IMR-90 (cell line): ENCODE measurements around the gene NCOA7. TPM values are rescaled to one million over a fixed set of nuclear protein-coding genes. Genes with fewer than 3 reads are reported as not detected.

Experiments used
- ATAC-seq: fragments of 200-7000 bp; cut with Tn5 transposase; 2 replicates; pipeline ENCODE4 v1.9.1; 2020; ENCODE audit warnings: low read depth, mild to moderate bottlenecking, moderate library complexity
- BruUV-seq: library from RNA; stranded (reverse); fragments of 400-500 nt; replicated peaks from 2 replicates; lab custom pipeline; 2021; lab: Mats Ljungman, UMichigan
- CTCF ChIA-PET: fragments of 300-600 bp; formaldehyde crosslinking; extraction: SDS; loops from one replicate; lab custom pipeline; 2021; ENCODE audit warnings: antibody characterized with exemption; lab: Yijun Ruan, JAX
- POLR2A ChIA-PET: fragments of 300-600 bp; sonication (Branson Sonifier 250); formaldehyde crosslinking; loops from one replicate; lab custom pipeline; 2022; ENCODE audit warnings: antibody characterized with exemption; ENCODE audit not compliant: unreplicated experiment; lab: Charles Lee
- DNase-seq: peaks from one replicate; pipeline ENCODE4 v3.0.0; 2013
- H2AFZ ChIP-seq: replicated peaks from 2 replicates; pipeline ENCODE3; 2013; ENCODE audit warnings: low read length, mild to moderate bottlenecking; ENCODE audit not compliant: poor library complexity
- H2AK5ac ChIP-seq: 2 replicates; pipeline ENCODE4 v1.6.1; 2013; ENCODE audit warnings: low read depth, low read length, inconsistent platforms
- H2AK9ac ChIP-seq: replicated peaks from 2 replicates; pipeline ENCODE3; 2013; ENCODE audit warnings: mild to moderate bottlenecking, low read depth, low read length, moderate library complexity; ENCODE audit not compliant: poor library complexity
- H2BK120ac ChIP-seq: 2 replicates; pipeline ENCODE4 v1.6.1; 2013; ENCODE audit warnings: low read depth, low read length, inconsistent platforms
- H2BK15ac ChIP-seq: 3 replicates; pipeline ENCODE4 v1.6.1; 2013; ENCODE audit warnings: low read depth, low read length, inconsistent platforms
- H2BK20ac ChIP-seq: 2 replicates; pipeline ENCODE4 v1.6.1; 2013; ENCODE audit warnings: low read depth, mild to moderate bottlenecking, inconsistent platforms, low read length, moderate library complexity
- H2BK5ac ChIP-seq: 2 replicates; pipeline ENCODE4 v1.6.1; 2013; ENCODE audit warnings: mild to moderate bottlenecking, low read depth, low read length, inconsistent platforms; ENCODE audit not compliant: poor library complexity, severe bottlenecking
- H3K14ac ChIP-seq: replicated peaks from 2 replicates; pipeline ENCODE4 v1.6.1; 2013; ENCODE audit warnings: low read depth, low read length, inconsistent platforms
- H3K18ac ChIP-seq: 2 replicates; pipeline ENCODE4 v1.6.1; 2013; ENCODE audit warnings: low read depth, low read length, control low read depth
- H3K23ac ChIP-seq: 2 replicates; pipeline ENCODE4 v1.6.1; 2013; ENCODE audit warnings: low read depth, low read length, inconsistent platforms
- H3K27ac ChIP-seq: 2 replicates; pipeline ENCODE4 v1.5.1; 2013; ENCODE audit warnings: mild to moderate bottlenecking, control low read depth, low read length; ENCODE audit not compliant: insufficient read depth
- H3K27me3 ChIP-seq: 2 replicates; pipeline ENCODE4 v1.6.1; 2013; ENCODE audit warnings: low read length; ENCODE audit not compliant: control insufficient read depth, insufficient read depth
- H3K36me3 ChIP-seq: 2 replicates; pipeline ENCODE4 v1.6.1; 2013; ENCODE audit warnings: low read length, mixed read lengths; ENCODE audit not compliant: control insufficient read depth, insufficient read depth
- H3K4ac ChIP-seq: 2 replicates; pipeline ENCODE4 v1.6.1; 2013; ENCODE audit warnings: low read depth, low read length, inconsistent platforms
- H3K4me1 ChIP-seq: 2 replicates; pipeline ENCODE4 v1.6.1; 2013; ENCODE audit warnings: low read length, mixed read lengths; ENCODE audit not compliant: control insufficient read depth, insufficient read depth
- H3K4me2 ChIP-seq: 2 replicates; pipeline ENCODE4 v1.6.1; 2013; ENCODE audit warnings: low read depth, mild to moderate bottlenecking, control low read depth, low read length, moderate library complexity
- H3K4me3 ChIP-seq: 2 replicates; pipeline ENCODE4 v1.5.1; 2013; ENCODE audit warnings: low read depth, mild to moderate bottlenecking, control low read depth, low read length, moderate library complexity; ENCODE audit not compliant: insufficient read depth
- H3K56ac ChIP-seq: 2 replicates; pipeline ENCODE4 v1.6.1; 2013; ENCODE audit warnings: low read length, inconsistent platforms; ENCODE audit not compliant: insufficient read depth; ENCODE audit errors: extremely low read depth
- H3K79me1 ChIP-seq, 2 experiments: 2 replicates each; pipeline ENCODE4 v1.6.1; 2013; ENCODE audit warnings: low read length in 2 of 2, inconsistent platforms in 1 of 2, low read depth in 1 of 2
- H3K9ac ChIP-seq: 2 replicates; pipeline ENCODE4 v1.6.1; 2013; ENCODE audit warnings: low read depth, low read length, control low read depth
- H3K9me1 ChIP-seq: 2 replicates; pipeline ENCODE4 v1.6.1; 2013; ENCODE audit warnings: low read length, inconsistent platforms; ENCODE audit not compliant: insufficient read depth
- H3K9me3 ChIP-seq: 2 replicates; pipeline ENCODE4 v1.6.1; 2013; ENCODE audit warnings: low read length; ENCODE audit not compliant: control insufficient read depth, insufficient read depth
- H4K20me1 ChIP-seq: 2 replicates; pipeline ENCODE4 v1.6.1; 2013; ENCODE audit warnings: low read length, inconsistent platforms; ENCODE audit not compliant: insufficient read depth
- H4K5ac ChIP-seq: 2 replicates; pipeline ENCODE4 v1.6.1; 2013; ENCODE audit warnings: mild to moderate bottlenecking, low read depth, low read length, control low read depth
- H4K8ac ChIP-seq, 2 experiments: 2 replicates each; pipeline ENCODE4 v1.6.1; 2013; ENCODE audit warnings: low read depth in 2 of 2, low read length in 2 of 2, control low read depth in 1 of 2, inconsistent platforms in 1 of 2
- H4K91ac ChIP-seq: 2 replicates; pipeline ENCODE4 v1.6.1; 2013; ENCODE audit warnings: low read depth, low read length, inconsistent platforms; ENCODE audit not compliant: insufficient read depth
- POLR2A ChIP-seq: IDR thresholded peaks from 2 replicates; pipeline ENCODE4 v1.6.1; 2012; ENCODE audit warnings: mild to moderate bottlenecking, low read depth, low read length
- USF2 ChIP-seq: fragments of 150-350 bp; IDR thresholded peaks from 2 replicates; pipeline ENCODE4 v1.6.1; 2017; ENCODE audit warnings: mild to moderate bottlenecking, antibody characterized with exemption, low read length, low read depth
- WGBS, 2 experiments: methylation state at CpG; one replicate each; pipeline versions ENCODE4 v1.1.5 to v1.1.7; 2013; ENCODE audit warnings: missing lambda C conversion rate in 2 of 2; ENCODE audit not compliant: insufficient read length in 1 of 2; ENCODE audit errors: extremely low coverage in 2 of 2; 5-methylcytosine and 5-hydroxymethylcytosine counted together
- dilution Hi-C: fragments of 300-500 bp; cut with HindIII; formaldehyde crosslinking; loops from one replicate; pipeline ENCODE4 v1.14.3; 2018; ENCODE audit warnings: low sequenced_read_pairs; ENCODE audit not compliant: unreplicated experiment
- in situ Hi-C: fragments of 300-500 bp; cut with MboI; formaldehyde crosslinking; loops from 3 replicates; pipeline ENCODE4 v1.14.3; 2019; ENCODE audit warnings: low sequenced_read_pairs, inconsistent platforms, mixed read lengths
- intact Hi-C: fragments of 100-400 bp; cut with micrococcal nuclease; formaldehyde crosslinking; loops from 2 replicates; pipeline ENCODE4 v1.10.0; 2022
- polyA plus RNA-seq, 3 experiments: library from polyadenylated mRNA; depleted of rRNA; stranded (reverse); fragments of >200 nt; gene quantifications; 2 replicates each; pipeline ENCODE4 v1.2.3, GENCODE V29; 2012; ENCODE audit warnings: low replicate concordance in 1 of 3
- total RNA-seq: library from RNA; depleted of rRNA; stranded (reverse); fragments of >200 nt; gene quantifications from 2 replicates; pipeline ENCODE4 v1.2.3, GENCODE V29; 2012

The NCOA7 gene
- total and polyA plus RNA-seq, 2 of the 4 experiments (the other 2 are of a cell fraction): 12.6 to 12.9 TPM

- dilution Hi-C loops: no loop called here
- no peak overlapping the region for H3K14ac ChIP-seq
- no peaks in the 10 kb centered on the region for H3K9me3 ChIP-seq
- no peaks in the 10 kb centered on the region for H3K27me3 ChIP-seq
- H2BK15ac ChIP-seq: no peak overlapping the region
- ATAC-seq (no peak), DNase-seq (no peak)
- no peak overlapping the region for H2AK9ac ChIP-seq
- intact Hi-C loops: loop anchor here (5.0 kb wide), 1 partner anchor 64 kb away; no protein-coding TSS in a partner anchor
- BruUV-seq: no TSS peak
- in situ Hi-C loops: no loop called here
- H3K4me2 ChIP-seq: no peak overlapping the region
- 0 out of 2 replicates have a peak, but pooled peaks cover 3% of the 10 kb centered on the region for H3K9me1 ChIP-seq
- POLR2A ChIA-PET: no interaction called here
- H4K5ac ChIP-seq: no peak overlapping the region
- H4K91ac ChIP-seq: no peak overlapping the region
- H3K4me3 ChIP-seq: no peak overlapping the region
- no peak overlapping the region for H3K9ac ChIP-seq
- no peak overlapping the region for H4K8ac ChIP-seq
- H2AK5ac ChIP-seq: no peak overlapping the region
- H2BK120ac ChIP-seq: no peak overlapping the region
- H2BK5ac ChIP-seq: no peak overlapping the region
- H3K27ac ChIP-seq: no peak overlapping the region
- H4K20me1 ChIP-seq: no peaks in the 10 kb centered on the region
- no peak overlapping the region for H3K4ac ChIP-seq
- 86% methylated on average over 1 of the region's 2 CpGs; no CpG with 5 or more reads in 1 of the 2 experiments for WGBS, 2 experiments
- peaks cover 9 to 31% of the 10 kb centered on the region in 2 experiments for H3K79me1 ChIP-seq
- H3K36me3 ChIP-seq: no peaks in the 10 kb centered on the region
- no peak overlapping the region for H2BK20ac ChIP-seq
- CTCF ChIA-PET: interaction anchor here (0.8 to 1.7 kb wide), 2 partner anchors 14 to 66 kb away, joined by 4 to 6 read pairs; no protein-coding TSS in a partner anchor
- TF ChIP-seq USF2 (no peak), POLR2A (no peak)
- no peak overlapping the region for H3K56ac ChIP-seq
- H3K23ac ChIP-seq: no peak overlapping the region
- no peak overlapping the region for H3K18ac ChIP-seq
- H3K4me1 ChIP-seq: peaks cover 8% of the 10 kb centered on the region
- H2AFZ ChIP-seq: no peak overlapping the region
Measured at GRCh38 chr6:125793280-125793679, 2.5 kb downstream of the NCOA7 start.
